CD14-positive monocyte (primary cell): ENCODE measurements around the gene PLEK2. TPM values are rescaled to one million over a fixed set of nuclear protein-coding genes. Genes with fewer than 3 reads are reported as not detected.

Experiments used
- DNase-seq, 3 donors: peaks; one replicate each; pipeline ENCODE4 v3.0.0-alpha.2; 2011 to 2022
- H2AFZ ChIP-seq: 2 replicates; pipeline ENCODE4 v1.6.0; 2012; ENCODE audit warnings: mild to moderate bottlenecking, low read depth, low read length, inconsistent platforms; ENCODE audit not compliant: insufficient read depth, poor library complexity, severe bottlenecking
- H3K27ac ChIP-seq, 2 donors: 1 replicate in 1 of 2; 2 replicates in 1 of 2; pipeline ENCODE4 v1.5.1; 2012 to 2013; ENCODE audit warnings: low read length in 2 of 2, control low read depth in 1 of 2, inconsistent platforms in 1 of 2, low read depth in 1 of 2, mild to moderate bottlenecking in 1 of 2
- H3K27me3 ChIP-seq, 2 donors: one replicate each; pipeline versions ENCODE4 v1.6.0 to v1.6.1; 2011 to 2013; ENCODE audit warnings: low read length in 2 of 2; ENCODE audit not compliant: control insufficient read depth in 2 of 2, insufficient read depth in 2 of 2
- H3K36me3 ChIP-seq, 2 donors: replicated peaks in 1 of 2; 1 replicate in 1 of 2; 2 replicates in 1 of 2; pipeline versions ENCODE4 v1.5.1 to v1.6.1; 2012 to 2013; ENCODE audit warnings: low read length in 2 of 2, control low read depth in 1 of 2, inconsistent platforms in 1 of 2, mild to moderate bottlenecking in 1 of 2; ENCODE audit not compliant: insufficient read depth in 2 of 2, control insufficient read depth in 1 of 2
- H3K4me1 ChIP-seq, 2 donors: 1 replicate in 1 of 2; 2 replicates in 1 of 2; pipeline versions ENCODE4 v1.5.1 to v1.6.1; 2012 to 2013; ENCODE audit warnings: low read length in 2 of 2, control low read depth in 1 of 2, inconsistent platforms in 1 of 2, mild to moderate bottlenecking in 1 of 2, moderate library complexity in 1 of 2; ENCODE audit not compliant: insufficient read depth in 2 of 2, control insufficient read depth in 1 of 2
- H3K4me2 ChIP-seq: replicated peaks from 2 replicates; pipeline ENCODE3; 2012; ENCODE audit warnings: low read length, moderate library complexity, mild to moderate bottlenecking; ENCODE audit not compliant: poor library complexity, severe bottlenecking; ENCODE audit errors: extremely low read depth
- H3K4me3 ChIP-seq, 3 experiments: fragments of 200-600 bp in 1 of 3; sonication (generic) in 1 of 3; replicated peaks in 1 of 3; 1 replicate in 2 of 3; 2 replicates in 1 of 3; pipeline ENCODE4 v1.5.1; 2011 to 2013; ENCODE audit warnings: low read length in 3 of 3, mild to moderate bottlenecking in 3 of 3, control low read depth in 2 of 3, low read depth in 2 of 3, inconsistent platforms in 1 of 3, moderate library complexity in 1 of 3
- H3K79me2 ChIP-seq: 2 replicates; pipeline ENCODE4 v1.6.0; 2012; ENCODE audit warnings: mild to moderate bottlenecking, control low read depth, inconsistent platforms, low read length, moderate library complexity; ENCODE audit not compliant: insufficient read depth
- H3K9ac ChIP-seq: 2 replicates; pipeline ENCODE4 v1.6.0; 2017; ENCODE audit warnings: low read length, mild to moderate bottlenecking; ENCODE audit not compliant: insufficient read depth, poor library complexity, severe bottlenecking
- H3K9me3 ChIP-seq, 2 donors: replicated peaks in 1 of 2; 1 replicate in 1 of 2; 2 replicates in 1 of 2; pipeline versions ENCODE4 v1.5.1 to v1.6.1; 2012 to 2013; ENCODE audit warnings: low read length in 2 of 2, control low read depth in 1 of 2; ENCODE audit not compliant: control insufficient read depth in 1 of 2, insufficient read depth in 1 of 2
- H4K20me1 ChIP-seq: 2 replicates; pipeline ENCODE4 v1.6.0; 2012; ENCODE audit warnings: mild to moderate bottlenecking, low read length, control low read depth, moderate library complexity; ENCODE audit not compliant: insufficient read depth
- H3K27ac Mint-ChIP-seq, 7 donors: one replicate each; pipeline ENCODE4 v1.8.0; 2020; ENCODE audit warnings: mild to moderate bottlenecking in 7 of 7, mixed read lengths in 7 of 7, moderate library complexity in 6 of 7, inconsistent platforms in 2 of 7
- H3K27me3 Mint-ChIP-seq, 3 donors: one replicate each; pipeline ENCODE4 v1.8.0; 2021 to 2022; ENCODE audit warnings: low read depth in 3 of 3, mild to moderate bottlenecking in 3 of 3, mixed read lengths in 3 of 3, moderate library complexity in 3 of 3, inconsistent platforms in 1 of 3
- H3K36me3 Mint-ChIP-seq, 2 donors: one replicate each; pipeline ENCODE4 v1.8.0; 2020; ENCODE audit warnings: mixed read lengths in 2 of 2, inconsistent platforms in 1 of 2, mild to moderate bottlenecking in 1 of 2
- H3K4me1 Mint-ChIP-seq: one replicate; pipeline ENCODE4 v1.8.0; 2020; ENCODE audit warnings: mild to moderate bottlenecking, mixed read lengths
- H3K4me3 Mint-ChIP-seq, 2 donors: one replicate each; pipeline ENCODE4 v1.8.0; 2020; ENCODE audit warnings: mild to moderate bottlenecking in 2 of 2, mixed read lengths in 2 of 2, moderate library complexity in 1 of 2
- H3K9me3 Mint-ChIP-seq, 7 donors: one replicate each; pipeline ENCODE4 v1.8.0; 2020 to 2022; ENCODE audit warnings: mixed read lengths in 7 of 7, mild to moderate bottlenecking in 6 of 7, moderate library complexity in 6 of 7, inconsistent platforms in 2 of 7
- WGBS: methylation state at CpG from one replicate; pipeline ENCODE4 v1.1.5; 2013; ENCODE audit warnings: missing lambda C conversion rate; ENCODE audit not compliant: insufficient coverage; 5-methylcytosine and 5-hydroxymethylcytosine counted together
- intact Hi-C, 2 donors: fragments of 100-400 bp; cut with micrococcal nuclease; formaldehyde crosslinking; loops; one replicate each; pipeline versions ENCODE4 v1.15.0 to v1.15.1; 2023
- polyA plus RNA-seq, 3 donors: library from polyadenylated mRNA; depleted of rRNA in 1 of 3; unstranded in 2 of 3; stranded (reverse) in 1 of 3; fragments of 300-500 nt in 2 of 3; fragments of >200 nt in 1 of 3; fragmentation: Illumina TruSeq in 2 of 3; gene quantifications; 1 replicate in 2 of 3; 2 replicates in 1 of 3; pipeline ENCODE4 v1.2.3, GENCODE V29; 2012 to 2021
- TF ChIP-seq, protein P1 (sequence below): fragments of 200-600 bp; IDR thresholded peaks from one replicate; pipeline ENCODE4 v1.8.0; 2022; ENCODE audit warnings: antibody characterized with exemption, mild to moderate bottlenecking

PLEK2 gene
- polyA plus RNA-seq, 3 donors = 0.20 TPM; not detected in 2

DNA sequence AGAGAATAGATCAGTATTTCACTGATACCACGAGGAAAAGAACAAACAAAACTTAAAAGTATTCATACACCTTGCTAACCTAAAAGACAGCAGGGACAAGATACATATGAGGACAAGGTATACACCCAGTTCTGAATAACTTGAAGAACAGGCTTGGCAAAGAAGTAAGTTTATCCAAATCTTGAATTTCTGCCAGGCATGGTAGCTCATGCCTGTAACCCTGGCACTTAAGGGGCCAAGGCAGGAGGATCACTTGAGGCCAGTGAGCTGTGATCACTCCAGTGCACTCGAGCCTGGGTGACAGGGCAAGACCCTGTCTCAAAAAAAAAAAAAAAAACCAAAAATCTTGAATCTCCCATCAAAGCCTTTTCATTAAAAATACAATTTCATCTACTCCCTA, 26.8 kb downstream of the PLEK2 start:
- Histone ChIP-seq H2AFZ (no peak overlapping the region), H3K9me3 (no peaks in the 10 kb centered on the region), H4K20me1 (no peaks in the 10 kb centered on the region), H3K4me1 (no peaks in the 10 kb centered on the region), H3K4me3 (no peak overlapping the region), H3K4me2 (no peak overlapping the region), H3K36me3 (peaks cover 60 to 72% of the 10 kb centered on the region in 2 donors), H3K27ac (no peak overlapping the region), H3K27me3 (no peaks in the 10 kb centered on the region), H3K79me2 (no peaks in the 10 kb centered on the region), H3K9ac (no peak overlapping the region)
- H3K36me3 Mint-ChIP-seq = peaks cover 61 to 66% of the 10 kb centered on the region in 2 donors
- no peaks in the 10 kb centered on the region for H3K4me1 Mint-ChIP-seq
- WGBS = no CpG with 5 or more reads among the region's 2 CpGs
- no peak overlapping the region for H3K4me3 Mint-ChIP-seq
- no peaks in the 10 kb centered on the region for H3K9me3 Mint-ChIP-seq
- intact Hi-C loops = no loop called here
- DNase-seq = no peak
- TF ChIP-seq, protein P1, sequence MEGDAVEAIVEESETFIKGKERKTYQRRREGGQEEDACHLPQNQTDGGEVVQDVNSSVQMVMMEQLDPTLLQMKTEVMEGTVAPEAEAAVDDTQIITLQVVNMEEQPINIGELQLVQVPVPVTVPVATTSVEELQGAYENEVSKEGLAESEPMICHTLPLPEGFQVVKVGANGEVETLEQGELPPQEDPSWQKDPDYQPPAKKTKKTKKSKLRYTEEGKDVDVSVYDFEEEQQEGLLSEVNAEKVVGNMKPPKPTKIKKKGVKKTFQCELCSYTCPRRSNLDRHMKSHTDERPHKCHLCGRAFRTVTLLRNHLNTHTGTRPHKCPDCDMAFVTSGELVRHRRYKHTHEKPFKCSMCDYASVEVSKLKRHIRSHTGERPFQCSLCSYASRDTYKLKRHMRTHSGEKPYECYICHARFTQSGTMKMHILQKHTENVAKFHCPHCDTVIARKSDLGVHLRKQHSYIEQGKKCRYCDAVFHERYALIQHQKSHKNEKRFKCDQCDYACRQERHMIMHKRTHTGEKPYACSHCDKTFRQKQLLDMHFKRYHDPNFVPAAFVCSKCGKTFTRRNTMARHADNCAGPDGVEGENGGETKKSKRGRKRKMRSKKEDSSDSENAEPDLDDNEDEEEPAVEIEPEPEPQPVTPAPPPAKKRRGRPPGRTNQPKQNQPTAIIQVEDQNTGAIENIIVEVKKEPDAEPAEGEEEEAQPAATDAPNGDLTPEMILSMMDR = no peak
- peaks cover 0 to 1% (median 0%) of the 10 kb centered on the region in 3 donors for H3K27me3 Mint-ChIP-seq
- no peak overlapping the region for H3K27ac Mint-ChIP-seq

DNA sequence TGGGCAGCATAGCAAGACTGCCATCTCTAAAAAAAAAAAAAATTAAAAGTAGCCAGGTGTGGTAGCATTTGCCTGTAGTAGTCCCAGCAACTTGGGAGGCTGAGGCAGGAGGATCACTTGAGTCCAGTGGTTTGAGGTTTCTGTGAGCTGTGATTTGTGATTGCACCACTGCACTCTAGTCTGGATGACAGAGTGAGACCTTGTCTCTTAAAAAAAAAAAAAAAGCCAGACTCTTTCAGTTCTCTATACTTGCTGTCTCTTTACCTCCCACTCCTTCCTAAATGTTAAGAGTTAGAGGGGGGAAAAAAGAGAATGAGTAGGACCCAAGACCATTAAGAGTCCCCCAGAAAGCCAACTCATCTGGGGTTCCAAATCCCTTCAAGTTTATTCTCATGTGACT, 34.0 kb downstream of the PLEK2 start:
- Histone ChIP-seq H3K79me2 (no peaks in the 10 kb centered on the region), H4K20me1 (peaks cover 23% of the 10 kb centered on the region), H3K36me3 (peaks cover 97 to 100% of the 10 kb centered on the region in 2 donors), H3K27me3 (no peaks in the 10 kb centered on the region), H3K9ac (no peak overlapping the region), H3K4me1 (no peaks in the 10 kb centered on the region), H3K9me3 (no peaks in the 10 kb centered on the region), H2AFZ (no peak overlapping the region), H3K27ac (no peak overlapping the region), H3K4me2 (no peak overlapping the region), H3K4me3 (no peak overlapping the region)
- TF ChIP-seq, protein P1 = no peak
- no peak for DNase-seq
- intact Hi-C loops = no loop called here
- Mint-ChIP-seq H3K27ac (peak overlapping the region in 1 of 7 donors; percentile 12), H3K4me1 (no peaks in the 10 kb centered on the region), H3K27me3 (peaks cover 0 to 1% (median 0%) of the 10 kb centered on the region in 3 donors), H3K9me3 (no peaks in the 10 kb centered on the region), H3K4me3 (no peak overlapping the region), H3K36me3 (peaks cover 88 to 95% of the 10 kb centered on the region in 2 donors)
